ENCODE data around the gene EPB41L4B.
"Not testable (repeated sequence)": the region's sequence is repeated elsewhere in the genome, so short reads cannot be mapped to it uniquely, and the experiment has no call there.

Gene EPB41L4B

GRCh38 chr9:109246533-109246932 lies 74.3 kb downstream of the EPB41L4B start:
- DNase-seq (ENCODE audit: low read depth in 3 of 3), result no peak

GRCh38 chr9:109245310-109245897 lies 75.5 kb downstream of the EPB41L4B start:
- no peak for DNase-seq (ENCODE audit: low read depth in 3 of 3)

GRCh38 chr9:109244179-109245132 lies 76.4 kb downstream of the EPB41L4B start:
- DNase-seq (ENCODE audit: low read depth in 3 of 3), result peak; percentile 17 to 32 (median 32)

GRCh38 chr9:109242741-109243140 lies 78.1 kb downstream of the EPB41L4B start:
- DNase-seq (ENCODE audit: low read depth in 3 of 3), result no peak

- DNase-seq (ENCODE audit: low read depth in 3 of 3), result no peak
Measured at GRCh38 chr9:109242014-109242413, 78.8 kb downstream of the EPB41L4B start.

GRCh38 chr9:109241207-109241606 lies 79.7 kb downstream of the EPB41L4B start:
- DNase-seq (ENCODE audit: low read depth in 3 of 3), result no peak

GRCh38 chr9:109239240-109239639 lies 81.6 kb downstream of the EPB41L4B start:
- no peak for DNase-seq (ENCODE audit: low read depth in 3 of 3)

- no peak for DNase-seq (ENCODE audit: low read depth in 3 of 3)
Measured at GRCh38 chr9:109238655-109239054, 82.2 kb downstream of the EPB41L4B start.

GRCh38 chr9:109238125-109238524 lies 82.7 kb downstream of the EPB41L4B start:
- no peak for DNase-seq (ENCODE audit: low read depth in 3 of 3)

- no peak for DNase-seq (ENCODE audit: low read depth in 3 of 3)
Measured at GRCh38 chr9:109232449-109233237, 88.2 kb downstream of the EPB41L4B start.

- DNase-seq (ENCODE audit: low read depth in 3 of 3), result no peak
Measured at GRCh38 chr9:109231593-109231992, 89.3 kb downstream of the EPB41L4B start.

GRCh38 chr9:109230277-109230676 lies 90.6 kb downstream of the EPB41L4B start:
- no peak for DNase-seq (ENCODE audit: low read depth in 3 of 3)

GRCh38 chr9:109229682-109230081 lies 91.2 kb downstream of the EPB41L4B start:
- DNase-seq (ENCODE audit: low read depth in 3 of 3), result no peak

GRCh38 chr9:109228093-109228642 lies 92.7 kb downstream of the EPB41L4B start:
- DNase-seq (ENCODE audit: low read depth in 3 of 3), result no peak

- DNase-seq (ENCODE audit: low read depth in 3 of 3), result no peak
Measured at GRCh38 chr9:109225629-109226028, 95.2 kb downstream of the EPB41L4B start.

- DNase-seq (ENCODE audit: low read depth in 3 of 3), result no peak
Measured at GRCh38 chr9:109224751-109225150, 96.1 kb downstream of the EPB41L4B start.

GRCh38 chr9:109218242-109218641 lies 102.6 kb downstream of the EPB41L4B start:
- DNase-seq (ENCODE audit: low read depth in 3 of 3), result not testable (repeated sequence)

GRCh38 chr9:109214414-109214813 lies 106.4 kb downstream of the EPB41L4B start:
- no peak for DNase-seq (ENCODE audit: low read depth in 3 of 3)

- no peak for DNase-seq (ENCODE audit: low read depth in 3 of 3)
Measured at GRCh38 chr9:109213285-109214121, 107.4 kb downstream of the EPB41L4B start.

GRCh38 chr9:109212768-109213167 lies 108.1 kb downstream of the EPB41L4B start:
- DNase-seq (ENCODE audit: low read depth in 3 of 3), result no peak

GRCh38 chr9:109206670-109207069 lies 114.2 kb downstream of the EPB41L4B start:
- DNase-seq (ENCODE audit: low read depth in 3 of 3), result no peak

Measured in stimulated activated CD4-positive, alpha-beta T cell treated with anti-CD3 and anti-CD28 coated beads, TNF-alpha, amount 100 ng/mL, for 4 hours (primary cell).